Trophoblast cell (in vitro differentiated cells and primary cell): ENCODE results near the gene HPGDS.

Experiments
- DNase-seq, 2 donors: peaks; one replicate each; pipeline ENCODE4 v3.0.0-alpha.2; 2016
- H2AFZ ChIP-seq: 2 replicates; pipeline ENCODE4 v1.6.1; 2013; ENCODE audit warnings: low read length, moderate library complexity, mild to moderate bottlenecking; ENCODE audit not compliant: insufficient read depth, poor library complexity
- H2AK5ac ChIP-seq: 2 replicates; pipeline ENCODE4 v1.6.1; 2013; ENCODE audit warnings: mild to moderate bottlenecking, low read length
- H2BK120ac ChIP-seq: 2 replicates; pipeline ENCODE4 v1.6.1; 2013; ENCODE audit warnings: low read length, mild to moderate bottlenecking, moderate library complexity; ENCODE audit not compliant: insufficient read depth, poor library complexity
- H2BK12ac ChIP-seq: 2 replicates; pipeline ENCODE4 v1.6.1; 2013; ENCODE audit warnings: mild to moderate bottlenecking, low read length, moderate library complexity
- H2BK5ac ChIP-seq: 2 replicates; pipeline ENCODE4 v1.6.1; 2013; ENCODE audit warnings: low read length, low read depth, moderate library complexity, mild to moderate bottlenecking; ENCODE audit not compliant: poor library complexity
- H3K14ac ChIP-seq: 2 replicates; pipeline ENCODE4 v1.6.1; 2013; ENCODE audit warnings: mild to moderate bottlenecking, low read length
- H3K18ac ChIP-seq: 2 replicates; pipeline ENCODE4 v1.6.1; 2013; ENCODE audit warnings: mild to moderate bottlenecking, low read length
- H3K23ac ChIP-seq: 2 replicates; pipeline ENCODE4 v1.6.1; 2013; ENCODE audit warnings: low read length
- H3K27ac ChIP-seq: 2 replicates; pipeline ENCODE4 v1.5.1; 2013; ENCODE audit warnings: low read depth, mild to moderate bottlenecking, inconsistent platforms, low read length, moderate library complexity
- H3K27me3 ChIP-seq: 2 replicates; pipeline ENCODE4 v1.6.1; 2013; ENCODE audit warnings: inconsistent platforms, mild to moderate bottlenecking, low read length, moderate library complexity; ENCODE audit not compliant: insufficient read depth
- H3K36me3 ChIP-seq, 2 experiments: 1 replicate in 1 of 2; 2 replicates in 1 of 2; pipeline ENCODE4 v1.6.1; 2013; ENCODE audit warnings: low read length in 2 of 2, mild to moderate bottlenecking in 2 of 2, moderate library complexity in 1 of 2; ENCODE audit not compliant: insufficient read depth in 2 of 2, control insufficient read depth in 1 of 2
- H3K4ac ChIP-seq: 2 replicates; pipeline ENCODE4 v1.6.1; 2013; ENCODE audit warnings: low read depth, mild to moderate bottlenecking, low read length, moderate library complexity
- H3K4me1 ChIP-seq, 2 experiments: 1 replicate in 1 of 2; 2 replicates in 1 of 2; pipeline ENCODE4 v1.6.1; 2013; ENCODE audit warnings: low read length in 2 of 2, mild to moderate bottlenecking in 2 of 2, moderate library complexity in 1 of 2; ENCODE audit not compliant: insufficient read depth in 2 of 2, control insufficient read depth in 1 of 2
- H3K4me2 ChIP-seq: 2 replicates; pipeline ENCODE4 v1.6.1; 2013; ENCODE audit warnings: inconsistent platforms, mild to moderate bottlenecking, low read length, moderate library complexity
- H3K4me3 ChIP-seq: 2 replicates; pipeline ENCODE4 v1.5.1; 2013; ENCODE audit warnings: mild to moderate bottlenecking, low read depth, low read length, inconsistent platforms
- H3K79me1 ChIP-seq: one replicate; pipeline ENCODE4 v1.6.1; 2013; ENCODE audit warnings: low read length
- H3K79me2 ChIP-seq: 2 replicates; pipeline ENCODE4 v1.6.1; 2013; ENCODE audit warnings: low read length, mild to moderate bottlenecking; ENCODE audit not compliant: control insufficient read depth, insufficient read depth, poor library complexity
- H3K9ac ChIP-seq: 2 replicates; pipeline ENCODE4 v1.6.1; 2013; ENCODE audit warnings: mild to moderate bottlenecking, low read length
- H3K9me3 ChIP-seq: 2 replicates; pipeline ENCODE4 v1.6.1; 2013; ENCODE audit warnings: low read depth, mild to moderate bottlenecking, control low read depth, inconsistent platforms, low read length; ENCODE audit not compliant: insufficient read depth
- H4K12ac ChIP-seq: 2 replicates; pipeline ENCODE4 v1.6.1; 2013; ENCODE audit warnings: low read depth, mild to moderate bottlenecking, low read length, moderate library complexity
- H4K8ac ChIP-seq: 2 replicates; pipeline ENCODE4 v1.6.1; 2013; ENCODE audit warnings: low read depth, mild to moderate bottlenecking, low read length, moderate library complexity
- H4K91ac ChIP-seq: one replicate; pipeline ENCODE4 v1.6.1; 2013; ENCODE audit warnings: low read depth, mild to moderate bottlenecking, low read length, moderate library complexity
- whole genome bisulfite sequencing: extraction: QIAGEN DNeasy Blood & Tissue Kit; methylation state at CpG from one replicate; pipeline ENCODE4 v1.1.7; 2013; ENCODE audit warnings: missing lambda C conversion rate; ENCODE audit not compliant: insufficient read length, insufficient coverage; ENCODE audit errors: extremely low coverage; 5-methylcytosine and 5-hydroxymethylcytosine counted together

HPGDS gene

DNA sequence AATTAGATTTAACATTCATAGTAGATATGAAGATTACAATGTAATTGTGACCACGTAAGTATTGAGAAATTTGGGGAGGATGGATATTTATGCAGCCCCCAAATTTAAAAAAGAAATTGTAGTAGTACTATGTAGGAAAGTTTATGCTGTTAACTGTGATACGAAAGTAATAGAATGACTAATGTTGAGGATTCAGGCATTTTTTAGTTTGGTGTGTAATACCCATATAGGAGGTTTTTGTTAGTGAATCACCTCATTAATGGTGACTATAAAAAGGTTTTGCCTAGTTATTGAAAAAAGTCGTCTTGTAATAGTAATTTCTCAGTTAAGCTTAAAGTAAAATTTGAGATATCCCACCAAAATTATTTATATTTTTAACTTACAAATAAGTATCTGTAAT, 67.7 kb downstream of the HPGDS start:
- no peak overlapping the region for H4K91ac ChIP-seq
- H2AK5ac ChIP-seq: no peak overlapping the region
- H3K4ac ChIP-seq: no peak overlapping the region
- DNase-seq: no peak
- no peak overlapping the region for H3K14ac ChIP-seq
- no peak overlapping the region for H3K4me2 ChIP-seq
- H3K4me1 ChIP-seq: no peaks in the 10 kb centered on the region
- H2BK120ac ChIP-seq: no peak overlapping the region
- H4K8ac ChIP-seq: no peak overlapping the region
- no peak overlapping the region for H3K18ac ChIP-seq
- no peaks in the 10 kb centered on the region for H3K9me3 ChIP-seq
- H3K27ac ChIP-seq: no peak overlapping the region
- H3K79me1 ChIP-seq: no peaks in the 10 kb centered on the region
- no peak overlapping the region for H3K9ac ChIP-seq
- WGBS: no CpG with 5 or more reads among the region's 3 CpGs
- H3K79me2 ChIP-seq: no peaks in the 10 kb centered on the region
- no peak overlapping the region for H2AFZ ChIP-seq
- no peaks in the 10 kb centered on the region for H3K27me3 ChIP-seq
- no peak overlapping the region for H4K12ac ChIP-seq
- no peak overlapping the region for H2BK12ac ChIP-seq
- no peak overlapping the region for H2BK5ac ChIP-seq
- no peak overlapping the region for H3K4me3 ChIP-seq
- H3K36me3 ChIP-seq: peaks cover 10 to 11% of the 10 kb centered on the region in 2 experiments
- no peak overlapping the region for H3K23ac ChIP-seq

DNA sequence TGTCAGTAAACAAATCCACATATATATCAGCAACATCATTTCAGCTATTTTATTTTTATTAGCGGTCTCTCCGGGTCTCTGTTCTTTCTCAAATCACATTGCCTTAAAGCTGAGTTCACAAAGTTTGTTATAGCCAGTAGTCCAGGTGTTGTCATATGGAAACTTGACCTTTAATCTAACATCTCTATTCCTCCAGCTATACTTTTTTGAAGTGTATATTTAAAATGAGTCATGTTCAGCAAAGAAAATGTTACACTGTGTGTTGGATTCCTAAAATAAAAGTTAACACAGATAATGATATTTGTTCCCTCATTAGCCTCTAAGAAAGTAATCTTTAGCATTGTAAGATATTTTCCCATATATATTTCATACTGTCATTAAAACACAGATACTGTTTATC, 71.4 kb downstream of the HPGDS start:
- Histone ChIP-seq H3K4me2 (no peak overlapping the region), H3K18ac (no peak overlapping the region), H3K36me3 (peaks cover 6% of the 10 kb centered on the region in 2 experiments), H2BK12ac (no peak overlapping the region), H3K9me3 (no peaks in the 10 kb centered on the region), H3K27ac (no peak overlapping the region), H3K79me1 (no peaks in the 10 kb centered on the region), H4K8ac (no peak overlapping the region), H4K91ac (no peak overlapping the region), H3K14ac (no peak overlapping the region), H3K4me3 (no peak overlapping the region), H3K4ac (no peak overlapping the region), H2AK5ac (no peak overlapping the region), H3K9ac (no peak overlapping the region), H3K4me1 (no peaks in the 10 kb centered on the region), H4K12ac (no peak overlapping the region), H2AFZ (no peak overlapping the region), H3K27me3 (no peaks in the 10 kb centered on the region), H3K79me2 (no peaks in the 10 kb centered on the region), H3K23ac (no peak overlapping the region), H2BK120ac (no peak overlapping the region), H2BK5ac (no peak overlapping the region)
- DNase-seq: no peak
- no CpG with 5 or more reads among the region's 2 CpGs for WGBS

GRCh38 chr4:94267037-94267436, 75.6 kb downstream of the HPGDS start:
- Histone ChIP-seq H3K79me2 (no peaks in the 10 kb centered on the region), H3K9me3 (no peaks in the 10 kb centered on the region), H2AFZ (no peak overlapping the region), H3K27me3 (no peaks in the 10 kb centered on the region), H2BK120ac (no peak overlapping the region), H3K9ac (no peak overlapping the region), H3K27ac (no peak overlapping the region), H3K4me1 (no peaks in the 10 kb centered on the region), H3K23ac (no peak overlapping the region), H2BK12ac (no peak overlapping the region), H3K4ac (no peak overlapping the region), H3K36me3 (peaks cover 0 to 3% of the 10 kb centered on the region in 2 experiments), H3K4me2 (no peak overlapping the region), H2AK5ac (no peak overlapping the region), H3K14ac (no peak overlapping the region), H4K91ac (no peak overlapping the region), H3K79me1 (no peaks in the 10 kb centered on the region), H3K4me3 (no peak overlapping the region), H2BK5ac (no peak overlapping the region), H4K8ac (no peak overlapping the region), H4K12ac (no peak overlapping the region), H3K18ac (no peak overlapping the region)
- no peak for DNase-seq
- WGBS: no CpG with 5 or more reads among the region's 4 CpGs

DNA sequence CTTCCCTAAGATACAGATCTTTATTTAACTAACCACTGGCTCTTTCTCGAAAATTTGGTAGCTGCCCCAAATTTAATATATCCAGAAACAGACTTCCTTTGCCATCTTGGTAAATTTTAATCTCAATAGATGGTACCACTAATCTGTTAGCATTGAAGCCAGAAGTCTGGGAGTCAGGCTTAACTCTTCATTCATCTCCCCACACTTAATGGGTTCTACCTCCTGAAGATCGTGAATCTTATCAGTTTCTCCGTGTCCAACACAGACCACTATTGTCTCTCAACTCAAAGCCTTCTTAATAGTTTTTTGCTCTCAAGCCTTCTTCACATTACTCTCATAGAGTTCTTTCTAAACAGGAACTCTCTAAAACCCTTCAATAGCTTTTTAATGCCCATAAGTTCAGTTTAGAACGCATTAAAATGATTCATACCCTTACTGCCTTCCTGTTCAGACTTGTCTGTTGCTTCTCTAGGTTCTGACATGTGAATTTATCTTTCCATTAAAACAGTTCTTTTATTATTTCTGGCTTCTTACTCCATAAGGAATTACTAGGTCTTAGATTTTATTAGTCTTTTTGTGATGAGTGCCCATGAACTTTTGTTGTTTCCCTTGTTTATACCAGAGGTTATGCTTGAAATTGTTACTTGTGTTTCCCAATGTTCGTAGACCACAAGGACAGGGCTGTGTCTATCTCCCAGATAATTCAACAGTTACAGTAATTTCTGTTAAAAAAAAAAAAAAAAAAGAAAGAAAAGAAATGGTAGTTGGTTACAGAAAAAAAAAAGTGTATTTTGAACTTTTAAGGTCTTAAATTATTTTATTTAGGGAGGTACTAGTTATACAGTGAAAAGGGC, 80.2 kb downstream of the HPGDS start:
- Histone ChIP-seq H2BK12ac (no peak overlapping the region), H3K36me3 (peaks cover 3 to 8% of the 10 kb centered on the region in 2 experiments), H3K27ac (no peak overlapping the region), H4K12ac (no peak overlapping the region), H3K14ac (no peak overlapping the region), H3K27me3 (no peaks in the 10 kb centered on the region), H3K79me2 (no peaks in the 10 kb centered on the region), H3K4me2 (no peak overlapping the region), H3K4me3 (no peak overlapping the region), H3K9ac (no peak overlapping the region), H2AK5ac (no peak overlapping the region), H2AFZ (no peak overlapping the region), H3K9me3 (no peaks in the 10 kb centered on the region), H3K23ac (no peak overlapping the region), H3K4ac (no peak overlapping the region), H3K18ac (no peak overlapping the region), H4K91ac (no peak overlapping the region), H4K8ac (no peak overlapping the region), H3K79me1 (no peaks in the 10 kb centered on the region), H3K4me1 (no peaks in the 10 kb centered on the region), H2BK120ac (no peak overlapping the region), H2BK5ac (no peak overlapping the region)
- no peak for DNase-seq
- WGBS: no CpG with 5 or more reads among the region's 5 CpGs
